Astrocyte of the cerebellum (primary cell): Measurements from ENCODE around the gene GPALPP1.

Source experiments
- DNase-seq: peaks from one replicate; pipeline ENCODE4 v3.0.0-alpha.2; 2011; ENCODE audit warnings: low read depth
- H3K4me3 ChIP-seq: 2 replicates; pipeline ENCODE4 v1.5.1; 2011; ENCODE audit warnings: mild to moderate bottlenecking, low read depth, low read length, moderate library complexity
- in situ Hi-C: cut with HindIII; loops from 2 replicates; pipeline ENCODE4 v1.10.0; 2017; ENCODE audit warnings: low sequenced_read_pairs
- TF ChIP-seq, protein P1 (sequence below): IDR thresholded peaks from 2 replicates; pipeline ENCODE4 v1.5.1; 2012; ENCODE audit warnings: low read length, low read depth, moderate library complexity, mild to moderate bottlenecking; ENCODE audit errors: missing control alignments

GPALPP1 gene

DNA sequence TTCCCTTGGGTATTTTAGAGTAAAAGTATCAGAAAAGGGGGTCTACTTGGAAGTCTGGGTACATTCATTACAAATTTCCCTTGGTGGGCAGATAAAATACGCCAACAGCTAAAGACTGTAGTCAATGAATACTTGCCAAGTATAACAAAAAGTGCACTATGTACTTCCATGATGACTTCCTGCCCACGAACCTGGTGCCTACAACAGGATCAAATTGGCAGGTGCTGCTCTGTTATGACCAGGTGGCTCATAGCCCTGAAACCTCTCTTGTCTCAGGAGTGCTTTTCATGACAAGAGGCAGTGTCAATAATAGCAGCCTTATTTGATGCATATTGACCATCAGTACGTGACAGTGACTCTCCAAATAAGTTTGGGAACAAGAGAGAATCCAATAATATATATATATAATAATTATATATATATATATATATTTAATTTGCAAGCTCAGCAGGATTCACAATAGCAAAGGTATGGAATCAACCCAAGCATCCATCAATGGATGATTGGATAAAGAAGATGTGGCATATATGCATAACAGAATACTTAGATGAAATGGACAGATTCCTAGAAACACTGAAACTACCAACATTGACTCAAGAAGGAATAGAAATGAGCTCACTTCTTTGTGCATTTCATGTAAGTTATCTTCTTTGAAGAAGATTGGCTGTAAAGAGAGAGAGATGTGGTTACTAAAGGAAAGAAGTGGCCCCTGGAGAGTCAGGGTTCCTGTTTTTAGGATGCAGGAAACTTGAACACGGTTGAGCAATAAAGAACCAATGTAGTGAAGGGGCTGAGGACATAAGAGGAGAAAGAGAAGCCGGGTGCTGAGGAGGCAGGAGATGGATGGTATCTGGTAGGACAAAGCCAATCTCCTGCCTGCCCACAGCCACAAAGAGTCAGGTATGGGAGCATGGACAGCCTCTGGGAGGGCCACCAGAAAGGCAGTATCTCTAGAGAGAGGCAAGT is 79.0 kb downstream of the GPALPP1 start:
- TF ChIP-seq, protein P1, sequence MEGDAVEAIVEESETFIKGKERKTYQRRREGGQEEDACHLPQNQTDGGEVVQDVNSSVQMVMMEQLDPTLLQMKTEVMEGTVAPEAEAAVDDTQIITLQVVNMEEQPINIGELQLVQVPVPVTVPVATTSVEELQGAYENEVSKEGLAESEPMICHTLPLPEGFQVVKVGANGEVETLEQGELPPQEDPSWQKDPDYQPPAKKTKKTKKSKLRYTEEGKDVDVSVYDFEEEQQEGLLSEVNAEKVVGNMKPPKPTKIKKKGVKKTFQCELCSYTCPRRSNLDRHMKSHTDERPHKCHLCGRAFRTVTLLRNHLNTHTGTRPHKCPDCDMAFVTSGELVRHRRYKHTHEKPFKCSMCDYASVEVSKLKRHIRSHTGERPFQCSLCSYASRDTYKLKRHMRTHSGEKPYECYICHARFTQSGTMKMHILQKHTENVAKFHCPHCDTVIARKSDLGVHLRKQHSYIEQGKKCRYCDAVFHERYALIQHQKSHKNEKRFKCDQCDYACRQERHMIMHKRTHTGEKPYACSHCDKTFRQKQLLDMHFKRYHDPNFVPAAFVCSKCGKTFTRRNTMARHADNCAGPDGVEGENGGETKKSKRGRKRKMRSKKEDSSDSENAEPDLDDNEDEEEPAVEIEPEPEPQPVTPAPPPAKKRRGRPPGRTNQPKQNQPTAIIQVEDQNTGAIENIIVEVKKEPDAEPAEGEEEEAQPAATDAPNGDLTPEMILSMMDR, result no peak
- no peak for DNase-seq
- H3K4me3 ChIP-seq, result no peak overlapping the region
- in situ Hi-C loops, result no loop called here

GRCh38 chr13:45073809-45074208 is 84.5 kb downstream of the GPALPP1 start:
- no peak for DNase-seq

DNA sequence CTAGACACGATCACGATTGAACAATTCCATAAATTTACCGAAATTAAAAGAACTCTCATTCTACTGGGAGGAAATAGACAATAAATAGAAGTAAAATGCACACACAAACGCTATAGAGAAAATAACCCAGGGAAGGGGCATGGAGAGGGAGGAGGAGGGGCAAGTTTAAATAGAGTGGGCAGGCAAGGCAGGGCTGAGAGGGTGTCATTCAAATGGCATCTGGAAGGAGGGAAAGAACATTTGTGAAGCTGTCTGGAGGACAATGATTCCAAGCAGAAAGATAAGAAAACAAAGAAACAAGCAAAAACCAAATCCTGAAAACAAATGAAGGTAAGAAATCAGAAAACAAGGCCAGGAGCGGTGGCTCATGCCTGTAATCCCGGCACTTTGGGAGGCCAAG is 85.4 kb downstream of the GPALPP1 start:
- DNase-seq, result no peak
- in situ Hi-C loops, result no loop called here
- TF ChIP-seq, protein P1, result no peak
- H3K4me3 ChIP-seq, result no peak overlapping the region

More at GRCh38 chr13:45073809-45074208, 84.5 kb downstream of the GPALPP1 start:
- in situ Hi-C loops, result no loop called here
- no peak overlapping the region for H3K4me3 ChIP-seq
- TF ChIP-seq, protein P1, result no peak

DNA sequence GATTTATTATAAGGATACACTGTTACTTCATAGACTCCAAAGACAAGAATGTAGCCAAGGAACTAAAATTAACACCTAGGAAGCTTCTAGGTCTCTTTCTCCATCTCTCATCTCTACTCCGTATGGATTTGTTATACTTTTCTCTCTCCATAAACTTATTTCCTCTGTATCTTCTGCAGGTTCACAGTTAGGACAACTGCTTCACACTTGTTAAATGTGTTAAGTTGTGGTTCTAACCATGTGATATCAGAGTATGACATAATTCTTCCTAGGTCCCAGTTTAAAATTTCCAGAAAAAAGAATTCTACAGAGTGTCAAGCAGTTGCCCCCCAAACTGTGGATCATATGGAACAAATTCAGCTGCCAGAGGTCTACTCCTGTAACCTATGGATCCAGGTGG is 88.7 kb downstream of the GPALPP1 start:
- in situ Hi-C loops, result no loop called here

More for the DNA sequence above, 88.7 kb downstream of the GPALPP1 start:
- no peak overlapping the region for H3K4me3 ChIP-seq
- DNase-seq, result no peak
- TF ChIP-seq, protein P1, result no peak
